ENCODE measurements around the gene SLC22A5. TPM values are rescaled to one million over a fixed set of nuclear protein-coding genes. Genes with fewer than 3 reads are reported as not detected.
"Not testable (repeated sequence)": the region's sequence is repeated elsewhere in the genome, so short reads cannot be mapped to it uniquely, and the experiment has no call there.

SLC22A5 gene
- total RNA-seq, 2 experiments from 2014 or later = 3.7 to 4.5 TPM

DNA sequence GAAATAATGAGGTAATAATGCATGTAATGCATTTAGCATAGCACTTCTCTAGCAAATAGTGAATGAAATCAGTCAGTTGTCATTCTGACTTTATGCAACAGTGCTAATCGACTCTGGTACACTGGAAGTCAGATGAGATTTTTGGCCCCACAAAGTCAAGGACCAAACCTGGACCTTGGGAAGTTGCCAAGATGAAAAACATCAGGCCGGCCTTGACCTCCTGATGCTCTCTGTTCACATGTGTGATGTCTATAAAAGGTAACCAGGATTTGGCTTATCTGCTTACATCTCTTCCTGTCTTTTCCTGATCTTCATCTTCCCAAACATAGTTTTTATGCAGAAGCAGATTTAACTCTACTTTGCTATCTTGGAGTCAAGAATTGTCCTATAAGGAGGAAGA is 39.5 kb downstream of the SLC22A5 start:
- no peaks in the 10 kb centered on the region for H3K27me3 Mint-ChIP-seq
- H3K9me3 Mint-ChIP-seq = peaks cover 12% of the 10 kb centered on the region
- peaks cover 57% of the 10 kb centered on the region for H3K4me1 Mint-ChIP-seq
- peak overlapping the region; percentile 96 for H3K27ac Mint-ChIP-seq
- H3K36me3 Mint-ChIP-seq = peaks cover 38% of the 10 kb centered on the region
- no peak for DNase-seq
- H3K4me3 Mint-ChIP-seq = peak overlapping the region; percentile 89

DNA sequence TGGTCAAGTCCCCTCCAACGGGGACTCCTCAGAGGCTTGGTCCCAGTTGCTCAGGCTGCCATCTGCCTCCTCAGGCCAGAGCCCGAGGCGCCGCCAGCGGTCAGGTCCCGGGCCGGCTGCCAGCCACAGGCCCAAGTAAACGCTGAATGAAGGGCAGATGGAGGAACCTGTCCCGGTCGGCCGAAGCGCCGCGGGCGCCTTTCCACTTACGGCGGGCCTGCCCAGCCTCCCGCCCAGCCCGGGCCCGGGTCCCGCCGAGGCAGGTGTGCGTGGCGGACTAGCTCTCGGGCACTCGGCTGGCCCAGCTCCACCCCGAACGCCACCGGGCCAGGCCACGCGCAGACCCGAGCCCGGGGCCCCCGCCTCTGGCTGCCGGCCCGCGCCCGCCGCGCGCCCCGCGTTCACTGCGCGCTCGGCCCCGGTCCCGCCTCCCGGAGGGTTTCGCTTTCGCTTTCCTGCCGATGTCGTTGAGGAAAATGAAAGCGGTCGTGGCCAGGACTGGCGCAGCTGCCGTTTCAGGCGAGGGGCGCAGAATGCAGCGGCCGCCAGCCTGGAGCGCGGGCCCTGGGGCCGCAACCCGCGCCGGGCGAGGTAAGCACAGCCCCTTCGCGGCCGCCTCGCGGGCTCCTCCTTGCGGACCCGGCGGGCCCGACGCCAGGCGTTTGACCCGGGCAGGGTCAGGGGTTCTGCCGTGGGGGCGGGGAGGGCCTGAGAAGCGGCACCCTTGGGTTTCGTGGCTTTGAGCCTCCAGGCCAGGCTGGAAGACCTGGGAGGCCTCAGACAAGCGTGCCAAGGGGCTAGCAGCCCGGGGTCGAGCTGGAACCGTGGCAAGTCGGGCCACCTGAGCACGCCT is 41.2 kb downstream of the SLC22A5 start:
- Mint-ChIP-seq H3K4me1 (peaks cover 66% of the 10 kb centered on the region), H3K27me3 (no peaks in the 10 kb centered on the region), H3K36me3 (peaks cover 45% of the 10 kb centered on the region), H3K4me3 (peak overlapping the region; percentile 99), H3K27ac (peak overlapping the region; percentile 100), H3K9me3 (peaks cover 12% of the 10 kb centered on the region)
- peak; percentile 91 for DNase-seq

- DNase-seq = peak; percentile 29
- peaks cover 45% of the 10 kb centered on the region for H3K36me3 Mint-ChIP-seq
- peak overlapping the region; percentile 100 for H3K27ac Mint-ChIP-seq
- H3K9me3 Mint-ChIP-seq = peaks cover 12% of the 10 kb centered on the region
- H3K27me3 Mint-ChIP-seq = no peaks in the 10 kb centered on the region
- H3K4me3 Mint-ChIP-seq = peak overlapping the region; percentile 99
- peaks cover 64% of the 10 kb centered on the region for H3K4me1 Mint-ChIP-seq
Measured at GRCh38 chr5:132411304-132412013, 41.9 kb downstream of the SLC22A5 start.

DNA sequence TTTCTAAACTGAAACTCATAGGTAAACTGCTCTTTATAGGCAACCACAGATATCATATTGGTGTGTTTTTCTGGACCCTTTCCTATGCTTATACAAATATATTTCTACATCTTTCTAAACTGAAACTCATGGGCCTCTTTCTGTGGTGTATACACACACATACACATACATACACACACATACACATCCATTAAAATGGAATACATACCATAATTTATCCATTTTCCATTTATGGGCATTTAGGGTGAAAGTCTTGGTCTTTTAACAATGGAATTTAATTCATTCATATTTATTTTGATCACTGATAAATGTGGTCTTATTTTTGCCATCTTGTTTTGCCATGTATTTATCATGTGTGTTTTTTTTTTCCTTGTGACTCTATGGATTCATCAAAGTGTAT is 44.1 kb downstream of the SLC22A5 start:
- no peak for DNase-seq
- Mint-ChIP-seq H3K27ac (peak overlapping the region; percentile 60), H3K4me3 (peak overlapping the region; percentile 99), H3K36me3 (peaks cover 46% of the 10 kb centered on the region), H3K4me1 (peaks cover 68% of the 10 kb centered on the region), H3K9me3 (no peaks in the 10 kb centered on the region), H3K27me3 (no peaks in the 10 kb centered on the region)

DNA sequence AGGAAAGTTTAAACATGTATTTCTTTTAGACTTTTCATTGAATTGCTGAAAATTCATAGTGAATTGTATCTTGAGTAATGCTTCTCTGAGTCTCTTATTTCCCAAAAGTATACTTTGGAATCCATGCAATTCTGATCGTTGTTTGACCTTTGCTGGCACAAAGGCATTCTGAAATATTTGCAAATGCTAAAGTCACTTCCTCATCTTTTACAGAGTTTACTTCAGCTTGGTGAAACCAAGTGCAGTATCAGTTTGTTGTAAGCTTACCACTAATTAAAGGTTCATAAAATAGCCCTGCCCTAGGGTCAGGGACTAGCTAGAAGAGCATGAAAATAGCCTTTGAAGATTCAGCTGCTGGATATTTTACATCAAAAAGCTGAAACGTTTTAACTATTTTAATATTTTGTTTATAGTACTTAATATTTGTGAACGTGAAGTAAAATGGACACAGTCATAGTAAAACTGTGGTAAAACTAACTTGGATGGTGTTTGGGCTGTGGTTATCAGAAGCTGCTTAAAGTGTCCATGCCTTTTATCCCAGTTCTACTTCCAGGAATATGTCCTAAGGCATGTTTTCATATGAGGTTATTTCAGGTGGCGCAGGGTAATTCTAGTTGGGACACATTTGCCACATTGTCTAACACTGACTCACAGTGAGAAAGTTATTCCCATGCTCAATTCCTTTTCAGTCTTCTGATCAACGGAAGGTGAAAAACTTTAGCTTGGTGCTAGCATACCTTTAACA is 45.3 kb downstream of the SLC22A5 start:
- Mint-ChIP-seq H3K4me1 (peaks cover 66% of the 10 kb centered on the region), H3K27me3 (no peaks in the 10 kb centered on the region), H3K9me3 (no peaks in the 10 kb centered on the region), H3K36me3 (peaks cover 53% of the 10 kb centered on the region), H3K27ac (peak overlapping the region; percentile 38), H3K4me3 (no peak overlapping the region)
- no peak for DNase-seq

- peaks cover 70% of the 10 kb centered on the region for H3K4me1 Mint-ChIP-seq
- H3K9me3 Mint-ChIP-seq, H3K4me3 Mint-ChIP-seq, H3K27me3 Mint-ChIP-seq, H3K27ac Mint-ChIP-seq, DNase-seq: not testable (repeated sequence)
- peaks cover 59% of the 10 kb centered on the region for H3K36me3 Mint-ChIP-seq
Measured at GRCh38 chr5:132415516-132415915, 46.0 kb downstream of the SLC22A5 start.

DNA sequence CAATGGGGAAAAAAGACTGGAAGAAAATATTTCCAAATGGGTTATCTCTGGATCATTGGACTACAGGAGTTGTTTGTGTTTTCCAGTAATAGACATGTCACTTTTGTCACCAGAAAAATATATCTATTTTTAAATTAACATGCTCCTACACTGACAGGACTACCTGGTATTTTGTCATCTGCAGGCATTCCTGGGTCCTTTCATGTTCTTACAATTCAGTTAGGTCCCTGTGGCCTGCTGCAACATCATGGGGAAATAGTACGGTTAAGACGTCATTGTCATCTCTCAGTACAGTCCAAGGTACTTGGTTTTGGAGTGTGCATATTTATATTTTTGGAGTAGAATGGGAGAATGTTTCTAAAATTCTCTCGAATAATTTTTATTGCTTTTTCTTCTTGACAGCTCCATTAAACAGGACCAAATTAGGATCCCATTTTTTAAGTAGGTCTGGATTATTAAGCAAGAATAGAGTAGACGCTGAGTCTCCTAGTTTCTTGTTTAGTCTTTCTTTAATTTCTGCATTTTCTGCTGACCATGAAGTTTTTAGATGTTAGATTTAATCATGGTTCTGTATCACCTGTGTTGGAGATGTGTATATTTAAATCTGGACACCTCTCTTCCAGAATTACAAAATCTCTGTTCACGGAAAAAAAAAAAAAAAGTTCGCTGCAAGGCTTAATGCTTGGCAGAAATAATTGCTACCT is 46.9 kb downstream of the SLC22A5 start:
- Mint-ChIP-seq H3K27me3 (no peaks in the 10 kb centered on the region), H3K36me3 (peaks cover 63% of the 10 kb centered on the region), H3K27ac (no peak overlapping the region), H3K9me3 (no peaks in the 10 kb centered on the region), H3K4me3 (no peak overlapping the region), H3K4me1 (peaks cover 80% of the 10 kb centered on the region)
- no peak for DNase-seq

DNA sequence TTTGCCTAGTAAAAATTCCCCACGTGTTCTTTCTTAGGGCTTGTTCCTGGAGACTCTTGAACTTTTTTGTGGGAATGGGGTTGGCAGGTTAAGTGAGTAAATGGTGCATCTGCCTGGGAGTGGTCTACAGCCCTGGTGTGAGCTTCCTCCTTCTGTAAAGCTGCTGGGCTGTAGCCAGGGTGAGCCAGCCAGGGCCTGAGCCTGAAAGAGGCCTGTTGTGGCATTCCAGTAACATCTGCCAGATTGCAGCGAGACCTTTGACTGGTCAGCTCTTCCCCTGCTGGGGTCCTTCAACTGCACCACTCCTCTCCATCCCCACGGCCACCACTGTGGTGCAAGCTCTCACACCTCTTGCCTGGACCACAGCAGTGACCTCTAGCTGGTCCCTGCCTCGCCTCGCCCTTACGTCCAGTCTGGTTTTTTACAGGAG is 47.5 kb downstream of the SLC22A5 start:
- no peak for DNase-seq
- no peaks in the 10 kb centered on the region for H3K27me3 Mint-ChIP-seq
- H3K36me3 Mint-ChIP-seq = peaks cover 61% of the 10 kb centered on the region
- no peaks in the 10 kb centered on the region for H3K9me3 Mint-ChIP-seq
- H3K4me3 Mint-ChIP-seq = no peak overlapping the region
- peaks cover 78% of the 10 kb centered on the region for H3K4me1 Mint-ChIP-seq
- H3K27ac Mint-ChIP-seq = no peak overlapping the region

GRCh38 chr5:132417461-132417860 is 48.0 kb downstream of the SLC22A5 start:
- H3K9me3 Mint-ChIP-seq = no peaks in the 10 kb centered on the region

DNA sequence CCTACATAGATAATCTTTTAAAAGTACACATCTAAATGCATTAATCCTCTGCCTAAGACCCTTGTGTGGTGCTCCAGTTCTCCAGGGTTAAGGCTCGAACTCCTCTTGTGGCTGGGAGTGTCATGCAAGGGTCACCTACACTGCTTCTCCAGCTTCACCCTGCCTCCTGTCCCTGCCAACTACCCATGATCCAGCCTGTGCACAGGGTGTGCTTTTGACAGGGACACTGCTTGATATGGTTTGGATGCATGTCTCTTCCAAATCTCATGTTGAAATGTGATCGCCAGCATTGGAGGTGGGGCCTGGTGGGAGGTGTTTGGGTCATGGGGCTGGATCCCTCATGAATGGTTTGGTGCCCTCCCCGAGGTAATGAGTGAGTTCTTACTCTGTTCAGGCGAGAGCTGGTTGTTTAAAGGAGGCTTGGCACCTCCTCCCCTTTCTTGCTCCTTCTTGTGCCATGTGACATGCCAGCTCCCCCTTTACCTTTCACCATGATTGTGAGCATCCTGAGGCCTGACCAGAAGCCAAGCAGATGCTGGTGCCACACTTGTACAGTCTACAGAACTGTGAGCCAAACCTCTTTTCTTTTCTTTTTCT is 48.5 kb downstream of the SLC22A5 start:
- Mint-ChIP-seq H3K4me1 (peaks cover 77% of the 10 kb centered on the region), H3K4me3 (no peak overlapping the region), H3K27me3 (no peaks in the 10 kb centered on the region), H3K36me3 (peaks cover 59% of the 10 kb centered on the region), H3K27ac (peak overlapping the region; percentile 22), H3K9me3 (no peaks in the 10 kb centered on the region)
- no peak for DNase-seq

More at GRCh38 chr5:132417461-132417860, 48.0 kb downstream of the SLC22A5 start:
- H3K27me3 Mint-ChIP-seq = no peaks in the 10 kb centered on the region
- H3K4me1 Mint-ChIP-seq = peaks cover 78% of the 10 kb centered on the region
- H3K4me3 Mint-ChIP-seq = no peak overlapping the region
- peaks cover 58% of the 10 kb centered on the region for H3K36me3 Mint-ChIP-seq
- DNase-seq = no peak
- H3K27ac Mint-ChIP-seq = no peak overlapping the region

DNA sequence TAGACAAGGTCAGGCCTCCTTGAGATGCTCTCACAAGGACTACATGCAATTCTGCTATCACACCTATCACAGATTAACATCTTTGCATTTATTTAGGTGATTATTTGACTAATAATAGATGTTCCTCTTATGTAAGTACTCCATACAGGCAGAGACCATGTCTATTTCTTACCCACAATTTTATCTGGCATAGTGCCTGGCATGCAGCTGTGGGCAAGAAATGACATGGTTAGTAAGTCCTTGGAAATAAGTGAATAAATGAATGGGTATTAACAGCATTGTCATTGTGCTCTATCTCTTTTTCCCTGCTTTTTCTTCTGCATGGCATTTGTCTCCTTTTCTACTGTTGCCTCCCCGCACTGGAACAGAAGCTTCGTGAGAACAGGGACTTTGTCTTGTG is 49.4 kb downstream of the SLC22A5 start:
- no peak for DNase-seq
- Mint-ChIP-seq H3K4me1 (peaks cover 72% of the 10 kb centered on the region), H3K36me3 (peaks cover 50% of the 10 kb centered on the region), H3K27ac (no peak overlapping the region), H3K9me3 (no peaks in the 10 kb centered on the region), H3K4me3 (no peak overlapping the region), H3K27me3 (no peaks in the 10 kb centered on the region)

GRCh38 chr5:132419502-132420468 is 50.3 kb downstream of the SLC22A5 start:
- H3K36me3 Mint-ChIP-seq = peaks cover 47% of the 10 kb centered on the region
- H3K9me3 Mint-ChIP-seq = no peaks in the 10 kb centered on the region
- DNase-seq = peak; percentile 65
- no peaks in the 10 kb centered on the region for H3K27me3 Mint-ChIP-seq
- peak overlapping the region; percentile 85 for H3K27ac Mint-ChIP-seq
- H3K4me1 Mint-ChIP-seq = peaks cover 74% of the 10 kb centered on the region
- H3K4me3 Mint-ChIP-seq = peak overlapping the region; percentile 63

DNA sequence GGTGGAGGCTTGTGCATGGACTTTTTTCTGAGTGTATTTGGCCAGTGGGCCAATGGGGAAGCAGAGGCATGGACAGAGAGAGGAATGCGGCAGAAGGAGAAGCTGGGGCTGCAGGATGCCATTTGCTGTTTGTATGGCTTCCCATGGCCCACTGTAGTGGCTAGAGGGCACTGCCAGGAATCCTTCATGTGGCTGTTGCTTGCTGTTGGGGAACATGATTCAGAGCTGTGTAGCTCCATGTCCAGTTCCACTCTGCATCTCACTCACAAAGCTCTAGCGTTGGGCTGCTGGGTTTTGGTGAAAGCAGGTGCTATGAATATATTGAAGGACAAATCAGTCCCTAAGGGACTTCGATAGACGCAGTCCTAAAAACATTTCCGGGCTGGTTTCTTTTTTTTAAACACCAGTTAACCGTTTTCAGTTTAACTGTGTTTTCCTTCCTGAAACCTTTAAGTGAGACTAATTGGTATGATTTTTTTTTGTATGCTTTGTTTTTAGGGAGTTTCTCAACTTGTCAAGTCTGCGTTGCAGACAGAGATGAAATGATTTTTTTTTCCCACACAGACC is 51.3 kb downstream of the SLC22A5 start:
- peaks cover 77% of the 10 kb centered on the region for H3K4me1 Mint-ChIP-seq
- peaks cover 47% of the 10 kb centered on the region for H3K36me3 Mint-ChIP-seq
- DNase-seq = no peak
- no peaks in the 10 kb centered on the region for H3K27me3 Mint-ChIP-seq
- H3K9me3 Mint-ChIP-seq = no peaks in the 10 kb centered on the region
- H3K27ac Mint-ChIP-seq = peak overlapping the region; percentile 85
- peak overlapping the region; percentile 51 for H3K4me3 Mint-ChIP-seq

Data from activated naive CD8-positive, alpha-beta T cell treated with anti-CD3 and anti-CD28 coated beads for 36 hours (primary cell).